SK-N-SH (cell line): ENCODE measurements around the gene SOCS4. TPM values are rescaled to one million over a fixed set of nuclear protein-coding genes. Genes with fewer than 3 reads are reported as not detected.
A peak's percentile ranks its signal among the peaks of the same experiment; 100 is the strongest.

ENCODE experiments used
- CTCF ChIA-PET: fragments of 300-600, 350-600 bp; formaldehyde crosslinking; extraction: SDS; loops from one replicate; lab custom pipeline; 2021; lab: Yijun Ruan, JAX
- POLR2A ChIA-PET: fragments of 350-600 bp; sonication (Branson Sonifier 250); formaldehyde crosslinking; extraction: SDS; loops from one replicate; lab custom pipeline; 2020; ENCODE audit warnings: antibody characterized with exemption, inconsistent platforms; lab: Yijun Ruan, JAX
- DNase-seq: peaks from one replicate; pipeline ENCODE4 v3.0.0; 2012
- H2AFZ ChIP-seq: fragments of 200-600 bp; sonication (generic); 2 replicates; pipeline ENCODE4 v1.8.1; 2016; ENCODE audit warnings: antibody characterized with exemption, mild to moderate bottlenecking, low read depth
- H3F3A ChIP-seq: fragments of 200-600 bp; sonication (generic); replicated peaks from 2 replicates; pipeline ENCODE3; 2016; ENCODE audit warnings: antibody characterized with exemption, mild to moderate bottlenecking; ENCODE audit not compliant: insufficient read depth
- H3K27ac ChIP-seq, 2 experiments: fragments of 200-500 bp in 1 of 2; fragments of 200-600 bp in 1 of 2; sonication (Bioruptor generic) in 1 of 2; sonication (generic), shearing (Covaris generic) in 1 of 2; 2 replicates each; pipeline versions ENCODE4 v1.5.1 to v1.6.1; 2014 to 2016; ENCODE audit warnings: low read depth in 2 of 2, inconsistent platforms in 1 of 2, low read length in 1 of 2, mild to moderate bottlenecking in 1 of 2, mixed read lengths in 1 of 2
- H3K27me3 ChIP-seq: fragments of 200-600 bp; sonication (generic), shearing (Covaris generic); 2 replicates; pipeline ENCODE4 v1.6.1; 2016; ENCODE audit warnings: mixed run types; ENCODE audit not compliant: insufficient read depth
- H3K36me3 ChIP-seq, 2 experiments: fragments of 200-500 bp in 1 of 2; fragments of 200-600 bp in 1 of 2; sonication (Bioruptor generic) in 1 of 2; sonication (generic) in 1 of 2; replicated peaks in 1 of 2; 2 replicates each; pipeline versions ENCODE3 to v1.5.1; 2014 to 2016; ENCODE audit warnings: low read length in 1 of 2, mild to moderate bottlenecking in 1 of 2; ENCODE audit not compliant: insufficient read depth in 2 of 2, control insufficient read depth in 1 of 2
- H3K4me1 ChIP-seq, 2 experiments: fragments of 200-500 bp in 1 of 2; fragments of 200-600 bp in 1 of 2; sonication (Bioruptor generic) in 1 of 2; sonication (generic), shearing (Covaris generic) in 1 of 2; 2 replicates each; pipeline versions ENCODE4 v1.5.1 to v1.6.1; 2014 to 2016; ENCODE audit warnings: low read depth in 1 of 2, low read length in 1 of 2, mixed run types in 1 of 2; ENCODE audit not compliant: insufficient read depth in 2 of 2, control insufficient read depth in 1 of 2
- H3K4me2 ChIP-seq: fragments of 200-600 bp; sonication (generic), shearing (Covaris generic); 2 replicates; pipeline ENCODE4 v1.6.1; 2017; ENCODE audit warnings: mixed run types
- H3K4me3 ChIP-seq, 2 experiments: fragments of 200-500 bp in 1 of 2; fragments of 200-600 bp in 1 of 2; sonication (Bioruptor generic) in 1 of 2; sonication (generic), shearing (Covaris generic) in 1 of 2; 2 replicates each; pipeline versions ENCODE4 v1.5.1 to v1.8.1; 2014 to 2016; ENCODE audit warnings: low read depth in 2 of 2, inconsistent platforms in 1 of 2, low read length in 1 of 2, mild to moderate bottlenecking in 1 of 2, mixed read lengths in 1 of 2, moderate library complexity in 1 of 2
- H3K79me2 ChIP-seq: fragments of 200-600 bp; sonication (generic); 2 replicates; pipeline ENCODE4 v1.8.1; 2017; ENCODE audit warnings: mild to moderate bottlenecking; ENCODE audit not compliant: insufficient read depth
- H3K9ac ChIP-seq: fragments of 200-600 bp; sonication (generic); 2 replicates; pipeline ENCODE4 v1.6.1; 2017; ENCODE audit warnings: mixed run types
- H3K9me2 ChIP-seq: fragments of 200-600 bp; sonication (generic); 2 replicates; pipeline ENCODE4 v1.6.1; 2017; ENCODE audit warnings: mixed run types
- H3K9me3 ChIP-seq: fragments of 200-600 bp; sonication (generic); 2 replicates; pipeline ENCODE4 v1.6.1; 2017; ENCODE audit warnings: mixed run types, mild to moderate bottlenecking, moderate library complexity
- H4K20me1 ChIP-seq: fragments of 200-600 bp; sonication (generic); 2 replicates; pipeline ENCODE4 v1.6.1; 2017; ENCODE audit warnings: mild to moderate bottlenecking, mixed run types; ENCODE audit not compliant: insufficient read depth
- CTCF ChIP-seq: fragments of 200-600 bp; sonication (generic); IDR thresholded peaks from 2 replicates; pipeline ENCODE4 v1.6.1; 2017; ENCODE audit warnings: antibody characterized with exemption, mild to moderate bottlenecking, moderate library complexity
- ELF1 ChIP-seq: IDR thresholded peaks from 2 replicates; pipeline ENCODE4 v1.4.0; 2012
- EP300 ChIP-seq, 2 experiments: IDR thresholded peaks; 2 replicates each; pipeline versions ENCODE4 v1.4.0 to v1.6.1; 2012; ENCODE audit warnings: borderline replicate concordance in 1 of 2, low read depth in 1 of 2, low read length in 1 of 2
- EZH2phosphoT487 ChIP-seq: fragments of 200-600 bp; sonication (generic); IDR thresholded peaks from 2 replicates; pipeline ENCODE4 v1.6.1; 2017; ENCODE audit warnings: low read depth, mixed run types, mild to moderate bottlenecking, antibody characterized with exemption, moderate library complexity, borderline replicate concordance
- FOSL2 ChIP-seq: IDR thresholded peaks from 2 replicates; pipeline ENCODE4 v1.4.0; 2012; ENCODE audit warnings: low read depth, mild to moderate bottlenecking, moderate library complexity, borderline replicate concordance
- FOXJ3 ChIP-seq: sonication (generic); formaldehyde crosslinking; IDR thresholded peaks from 2 replicates; pipeline ENCODE4 v1.5.1; 2020; ENCODE audit warnings: mild to moderate bottlenecking, missing genetic modification reagents
- IRF3 ChIP-seq: fragments of 150-350 bp; IDR thresholded peaks from 2 replicates; pipeline ENCODE4 v1.6.1; 2016; ENCODE audit warnings: mild to moderate bottlenecking, low read depth, low read length
- MEF2A ChIP-seq: IDR thresholded peaks from 2 replicates; pipeline ENCODE4 v1.4.0; 2012; ENCODE audit warnings: low read depth, borderline replicate concordance
- MXI1 ChIP-seq: IDR thresholded peaks from 2 replicates; pipeline ENCODE4 v1.6.1; 2012; ENCODE audit warnings: mild to moderate bottlenecking, low read depth, low read length, improper control_type of control experiment
- RAD21 ChIP-seq: IDR thresholded peaks from 2 replicates; pipeline ENCODE4 v1.6.1; 2012; ENCODE audit warnings: mild to moderate bottlenecking, low read length
- RCOR1 ChIP-seq: fragments of 150-350 bp; IDR thresholded peaks from 2 replicates; pipeline ENCODE4 v1.6.1; 2017; ENCODE audit warnings: antibody characterized with exemption, low read length
- REST ChIP-seq: IDR thresholded peaks from 2 replicates; pipeline ENCODE4 v1.6.1; 2012; ENCODE audit warnings: mild to moderate bottlenecking, low read depth, low read length, moderate library complexity
- RXRA ChIP-seq: IDR thresholded peaks from 2 replicates; pipeline ENCODE4 v1.4.0; 2012; ENCODE audit warnings: low read depth, mild to moderate bottlenecking, borderline replicate concordance
- TCF12 ChIP-seq: IDR thresholded peaks from 2 replicates; pipeline ENCODE4 v1.4.0; 2012
- TEAD4 ChIP-seq: IDR thresholded peaks from 2 replicates; pipeline ENCODE4 v1.4.0; 2012; ENCODE audit warnings: mild to moderate bottlenecking, borderline replicate concordance; ENCODE audit not compliant: insufficient read depth
- WGBS: methylation state at CpG from one replicate; pipeline ENCODE4 v1.1.6; 2017; ENCODE audit warnings: low lambda C conversion rate; 5-methylcytosine and 5-hydroxymethylcytosine counted together
- polyA plus RNA-seq, 3 experiments: library from polyadenylated mRNA; depleted of rRNA; stranded (reverse); fragments of >200 nt; gene quantifications; 2 replicates each; pipeline ENCODE4 v1.2.3, GENCODE V29; 2012
- TF ChIP-seq, protein P1 (sequence below): fragments of 150-350 bp; IDR thresholded peaks from 2 replicates; pipeline ENCODE4 v1.6.1; 2017; ENCODE audit warnings: antibody characterized with exemption, low read length, low read depth, borderline replicate concordance

The SOCS4 gene
- polyA plus RNA-seq, 1 of the 3 experiments (the other 2 are of a cell fraction): 2.2 TPM

- ChIA-PET CTCF (interaction anchor here (1.1 to 1.7 kb wide), 3 partner anchors 15 to 501 kb away, joined by 3 to 7 read pairs (median 3); partner anchors contain the start of gene MAPK1IP1L), POLR2A (interaction anchor here (0.9 kb wide), 1 partner anchor 15 kb away, joined by 3 read pairs; the partner anchor contains the start of gene MAPK1IP1L)
- no peak for TF ChIP-seq TEAD4
- no peak for TF ChIP-seq RXRA
- no peak for TF ChIP-seq ELF1
- no peak for TF ChIP-seq MEF2A
- TF ChIP-seq, protein P1, sequence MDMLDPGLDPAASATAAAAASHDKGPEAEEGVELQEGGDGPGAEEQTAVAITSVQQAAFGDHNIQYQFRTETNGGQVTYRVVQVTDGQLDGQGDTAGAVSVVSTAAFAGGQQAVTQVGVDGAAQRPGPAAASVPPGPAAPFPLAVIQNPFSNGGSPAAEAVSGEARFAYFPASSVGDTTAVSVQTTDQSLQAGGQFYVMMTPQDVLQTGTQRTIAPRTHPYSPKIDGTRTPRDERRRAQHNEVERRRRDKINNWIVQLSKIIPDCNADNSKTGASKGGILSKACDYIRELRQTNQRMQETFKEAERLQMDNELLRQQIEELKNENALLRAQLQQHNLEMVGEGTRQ: no peak
- no peak for TF ChIP-seq FOSL2
- no peak for TF ChIP-seq TCF12
- no peak for TF ChIP-seq CTCF
- TF ChIP-seq EP300 (IDR thresholded peaks at IDR 0.05; ENCODE audit: borderline replicate concordance in 1 of 2, low read depth in 1 of 2, low read length in 1 of 2): no peak
- no peak for TF ChIP-seq IRF3
- TF ChIP-seq FOXJ3 (CRISPR knock-in tag): no peak
- no peak for TF ChIP-seq RAD21
- TF ChIP-seq RCOR1: no peak
- TF ChIP-seq MXI1: no peak
- no peak for TF ChIP-seq REST
- TF ChIP-seq EZH2phosphoT487: no peak
- no peaks in the 10 kb centered on the region for H3K9me2 ChIP-seq
- no peaks in the 10 kb centered on the region for H3K27me3 ChIP-seq
- H3K4me1 ChIP-seq: peaks cover 1 to 9% of the 10 kb centered on the region in 2 experiments; a peak in 3 of 4 replicates
- H3F3A ChIP-seq: peaks cover 60% of the 10 kb centered on the region
- peak overlapping the region in 1 of 2 experiments; percentile 40; a peak in 1 of 4 replicates for H3K27ac ChIP-seq
- no peak overlapping the region for H3K4me2 ChIP-seq
- no peak overlapping the region for H2AFZ ChIP-seq
- H3K79me2 ChIP-seq: peaks cover 73% of the 10 kb centered on the region
- no peaks in the 10 kb centered on the region for H3K9me3 ChIP-seq
- H4K20me1 ChIP-seq: peaks cover 41% of the 10 kb centered on the region
- H3K4me3 ChIP-seq: no peak overlapping the region
- DNase-seq: no peak
- 93% methylated on average over 1 of the region's 1 CpG for WGBS
- H3K9ac ChIP-seq: no peak overlapping the region
- H3K36me3 ChIP-seq: peaks cover 67 to 77% of the 10 kb centered on the region in 2 experiments
Measured at GRCh38 chr14:55066223-55066622, 39.2 kb downstream of the SOCS4 start.
